Aortic smooth muscle cell (primary cell): ENCODE results near the gene FRMD1. TPM values are rescaled to one million over a fixed set of nuclear protein-coding genes. Genes with fewer than 3 reads are reported as not detected.

Experiments used
- total RNA-seq: library from RNA; depleted of rRNA; stranded (reverse); fragments of >200 nt; gene quantifications from 2 replicates; pipeline ENCODE4 v1.2.3, GENCODE V29; 2014

Gene FRMD1
- total RNA-seq, result not detected in 2 replicates

DNA sequence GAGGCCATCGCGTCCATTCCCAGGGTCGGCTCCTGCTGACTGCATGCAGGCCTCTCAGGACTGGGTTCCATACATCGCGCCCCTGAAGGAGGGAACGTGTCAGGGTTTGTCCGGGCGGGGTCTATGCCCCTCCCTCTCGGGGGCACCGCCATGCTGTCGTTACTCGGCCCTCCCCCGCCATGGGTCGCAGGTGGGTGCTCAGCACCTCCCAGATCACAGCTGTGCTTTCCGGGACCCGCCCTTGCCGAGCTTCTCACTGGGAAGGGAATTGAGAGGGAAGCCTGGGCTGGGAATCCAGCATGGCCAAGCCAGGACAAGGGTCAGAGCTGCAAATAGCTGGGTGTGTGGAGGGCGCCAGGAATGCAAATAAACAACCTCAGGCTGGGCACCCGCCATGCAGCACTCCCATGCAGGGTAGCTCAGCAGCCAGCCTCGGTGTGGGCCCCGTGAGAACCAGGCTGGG lies at the start of gene FRMD1:
Gene FRMD1, minus strand, starts transcription at position 270 of the 463 bp plus-strand sequence. Its CDS starts 118 bp downstream, at position 152.

Other genes with a start within 250 kb of the FRMD1 start
- not detected in 2 replicates for gene KIF25, start 81.5 kb downstream of the FRMD1 start, total RNA-seq
- gene DACT2, start 240.6 kb upstream of the FRMD1 start, total RNA-seq, result 0.13 TPM in 1 of 2 replicates, not detected in the other